GM18861 (cell line): ENCODE measurements around the gene PCBP3.

ENCODE experiments used
- ATAC-seq: cut with Tn5 transposase; IDR thresholded peaks from one replicate; pipeline ENCODE4 v1.9.1; 2021; ENCODE audit not compliant: unreplicated experiment

PCBP3 gene

GRCh38 chr21:45901061-45901690, 257.7 kb downstream of the PCBP3 start:
- no peak for ATAC-seq

GRCh38 chr21:45902292-45902995, 258.9 kb downstream of the PCBP3 start:
- no peak for ATAC-seq

GRCh38 chr21:45905196-45905595, 261.7 kb downstream of the PCBP3 start:
- no peak for ATAC-seq

- ATAC-seq: no peak
Measured at GRCh38 chr21:45906196-45906805, 262.8 kb downstream of the PCBP3 start.

- ATAC-seq: no peak
Measured at GRCh38 chr21:45906859-45907258, 263.3 kb downstream of the PCBP3 start.

GRCh38 chr21:45908536-45909237, 265.2 kb downstream of the PCBP3 start:
- no peak for ATAC-seq

- ATAC-seq: no peak
Measured at GRCh38 chr21:45909238-45909988, 265.9 kb downstream of the PCBP3 start.

GRCh38 chr21:45910155-45910547, 266.6 kb downstream of the PCBP3 start:
- ATAC-seq: no peak

- no peak for ATAC-seq
Measured at GRCh38 chr21:45910548-45911221, 267.2 kb downstream of the PCBP3 start.

- ATAC-seq: no peak
Measured at GRCh38 chr21:45911806-45912325, 268.3 kb downstream of the PCBP3 start.

GRCh38 chr21:45912611-45913417, 269.3 kb downstream of the PCBP3 start:
- ATAC-seq: no peak

- ATAC-seq: no peak
Measured at GRCh38 chr21:45913418-45913765, 269.9 kb downstream of the PCBP3 start.

GRCh38 chr21:45913886-45914285, 270.4 kb downstream of the PCBP3 start:
- ATAC-seq: no peak

GRCh38 chr21:45914321-45914845, 270.9 kb downstream of the PCBP3 start:
- ATAC-seq: no peak

GRCh38 chr21:45916011-45916840, 272.7 kb downstream of the PCBP3 start:
- no peak for ATAC-seq

- ATAC-seq: no peak
Measured at GRCh38 chr21:45917241-45917640, 273.7 kb downstream of the PCBP3 start.

- ATAC-seq: no peak
Measured at GRCh38 chr21:45918011-45918410, 274.5 kb downstream of the PCBP3 start.

GRCh38 chr21:45918835-45919447, 275.4 kb downstream of the PCBP3 start:
- ATAC-seq: no peak
